Uterus (tissue), 4 donors: ENCODE data around the gene CFAP126. TPM values are rescaled to one million over a fixed set of nuclear protein-coding genes. Genes with fewer than 3 reads are reported as not detected.
"Not testable (repeated sequence)": the region's sequence is repeated elsewhere in the genome, so short reads cannot be mapped to it uniquely, and the experiment has no call there.

Source experiments
- DNase-seq, 2 donors: peaks; one replicate each; pipeline ENCODE4 v3.0.0-alpha.2; 2019 to 2020
- H3K27ac ChIP-seq, 2 donors: fragments of 200-600 bp; sonication (generic); 1 replicate in 1 of 2; 2 replicates in 1 of 2; pipeline ENCODE4 v1.5.1; 2016 to 2018
- H3K27me3 ChIP-seq, 2 donors: fragments of 200-600 bp; sonication (generic); one replicate each; pipeline ENCODE4 v1.5.1; 2018 to 2019; ENCODE audit warnings: control low read depth in 1 of 2
- H3K36me3 ChIP-seq, 2 donors: fragments of 200-600 bp; sonication (generic); one replicate each; pipeline ENCODE4 v1.5.1; 2019; ENCODE audit warnings: control low read depth in 1 of 2
- H3K4me1 ChIP-seq, 2 donors: fragments of 200-600 bp; sonication (generic); one replicate each; pipeline ENCODE4 v1.5.1; 2018 to 2019; ENCODE audit warnings: control low read depth in 1 of 2
- H3K4me3 ChIP-seq, 2 donors: fragments of 200-600 bp; sonication (generic); 1 replicate in 1 of 2; 2 replicates in 1 of 2; pipeline ENCODE4 v1.5.1; 2018 to 2019; ENCODE audit warnings: mild to moderate bottlenecking in 1 of 2
- H3K9me3 ChIP-seq, 2 donors: fragments of 200-600 bp; sonication (generic); one replicate each; pipeline ENCODE4 v1.5.1; 2019; ENCODE audit warnings: control low read depth in 1 of 2
- POLR2A ChIP-seq, 2 donors: fragments of 450-650 bp; IDR thresholded peaks; one replicate each; pipeline ENCODE4 v1.6.1; 2016; ENCODE audit warnings: antibody characterized with exemption in 2 of 2, mild to moderate bottlenecking in 1 of 2, moderate library complexity in 1 of 2
- intact Hi-C: fragments of 100-400 bp; cut with DNase I; formaldehyde crosslinking; loops from one replicate; pipeline ENCODE4 v1.15.1; 2023; ENCODE audit warnings: low total_unique reads
- small RNA-seq: library from RNA; depleted of rRNA; stranded (forward); fragments of <200 nt; gene quantifications from one replicate; pipeline ENCODE3, GENCODE V24; 2016
- total RNA-seq, 4 donors: library from RNA; depleted of rRNA in 3 of 4; stranded (reverse); fragments of >200 nt in 3 of 4; gene quantifications; one replicate each; pipeline versions ENCODE4 v1.1.0 to v1.2.4, GENCODE V29; 2014 to 2023
- TF ChIP-seq, protein P1 (sequence below), 4 experiments: fragments of 200-600 bp in 2 of 4; fragments of 450-650 bp in 2 of 4; sonication (generic) in 2 of 4; IDR thresholded peaks; one replicate each; pipeline ENCODE4 v1.5.1; 2016 to 2019; ENCODE audit warnings: antibody characterized with exemption in 4 of 4, mild to moderate bottlenecking in 2 of 4, moderate library complexity in 1 of 4
- donor health status: DM: yes; HTN: yes; CAD: no.

Gene CFAP126
- total RNA-seq, 4 donors from 2014 or later: not detected

- intact Hi-C loops: no loop called here
- no peaks in the 10 kb centered on the region for H3K9me3 ChIP-seq
- no peaks in the 10 kb centered on the region for H3K4me1 ChIP-seq
- TF ChIP-seq, protein P1, sequence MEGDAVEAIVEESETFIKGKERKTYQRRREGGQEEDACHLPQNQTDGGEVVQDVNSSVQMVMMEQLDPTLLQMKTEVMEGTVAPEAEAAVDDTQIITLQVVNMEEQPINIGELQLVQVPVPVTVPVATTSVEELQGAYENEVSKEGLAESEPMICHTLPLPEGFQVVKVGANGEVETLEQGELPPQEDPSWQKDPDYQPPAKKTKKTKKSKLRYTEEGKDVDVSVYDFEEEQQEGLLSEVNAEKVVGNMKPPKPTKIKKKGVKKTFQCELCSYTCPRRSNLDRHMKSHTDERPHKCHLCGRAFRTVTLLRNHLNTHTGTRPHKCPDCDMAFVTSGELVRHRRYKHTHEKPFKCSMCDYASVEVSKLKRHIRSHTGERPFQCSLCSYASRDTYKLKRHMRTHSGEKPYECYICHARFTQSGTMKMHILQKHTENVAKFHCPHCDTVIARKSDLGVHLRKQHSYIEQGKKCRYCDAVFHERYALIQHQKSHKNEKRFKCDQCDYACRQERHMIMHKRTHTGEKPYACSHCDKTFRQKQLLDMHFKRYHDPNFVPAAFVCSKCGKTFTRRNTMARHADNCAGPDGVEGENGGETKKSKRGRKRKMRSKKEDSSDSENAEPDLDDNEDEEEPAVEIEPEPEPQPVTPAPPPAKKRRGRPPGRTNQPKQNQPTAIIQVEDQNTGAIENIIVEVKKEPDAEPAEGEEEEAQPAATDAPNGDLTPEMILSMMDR (IDR thresholded peaks at IDR 0.05): no peak
- TF ChIP-seq POLR2A (IDR thresholded peaks at IDR 0.05): no peak
- no peaks in the 10 kb centered on the region for H3K36me3 ChIP-seq
- no peak for DNase-seq
- H3K27me3 ChIP-seq: no peaks in the 10 kb centered on the region
- H3K27ac ChIP-seq: no peak overlapping the region
- H3K4me3 ChIP-seq: no peak overlapping the region
Measured at GRCh38 chr1:161333166-161333565, 34.5 kb downstream of the CFAP126 start.

GRCh38 chr1:161330346-161330745, 37.3 kb downstream of the CFAP126 start:
- no peak for TF ChIP-seq POLR2A (IDR thresholded peaks at IDR 0.05)
- TF ChIP-seq, protein P1 (IDR thresholded peaks at IDR 0.05): no peak
- DNase-seq: no peak
- H3K4me3 ChIP-seq: no peak overlapping the region

GRCh38 chr1:161324020-161324419, 43.7 kb downstream of the CFAP126 start:
- Histone ChIP-seq H3K4me3 (no peak overlapping the region), H3K36me3 (no peaks in the 10 kb centered on the region), H3K9me3 (no peaks in the 10 kb centered on the region), H3K4me1 (no peaks in the 10 kb centered on the region), H3K27me3 (no peaks in the 10 kb centered on the region), H3K27ac (no peak overlapping the region)
- intact Hi-C loops: no loop called here
- TF ChIP-seq, protein P1 (IDR thresholded peaks at IDR 0.05): no peak
- TF ChIP-seq POLR2A (IDR thresholded peaks at IDR 0.05): no peak
- no peak for DNase-seq

More at GRCh38 chr1:161330346-161330745, 37.3 kb downstream of the CFAP126 start:
- intact Hi-C loops: no loop called here
- H3K27ac ChIP-seq: no peak overlapping the region
- no peaks in the 10 kb centered on the region for H3K36me3 ChIP-seq
- H3K27me3 ChIP-seq: no peaks in the 10 kb centered on the region
- H3K4me1 ChIP-seq: no peaks in the 10 kb centered on the region
- H3K9me3 ChIP-seq: no peaks in the 10 kb centered on the region

DNA sequence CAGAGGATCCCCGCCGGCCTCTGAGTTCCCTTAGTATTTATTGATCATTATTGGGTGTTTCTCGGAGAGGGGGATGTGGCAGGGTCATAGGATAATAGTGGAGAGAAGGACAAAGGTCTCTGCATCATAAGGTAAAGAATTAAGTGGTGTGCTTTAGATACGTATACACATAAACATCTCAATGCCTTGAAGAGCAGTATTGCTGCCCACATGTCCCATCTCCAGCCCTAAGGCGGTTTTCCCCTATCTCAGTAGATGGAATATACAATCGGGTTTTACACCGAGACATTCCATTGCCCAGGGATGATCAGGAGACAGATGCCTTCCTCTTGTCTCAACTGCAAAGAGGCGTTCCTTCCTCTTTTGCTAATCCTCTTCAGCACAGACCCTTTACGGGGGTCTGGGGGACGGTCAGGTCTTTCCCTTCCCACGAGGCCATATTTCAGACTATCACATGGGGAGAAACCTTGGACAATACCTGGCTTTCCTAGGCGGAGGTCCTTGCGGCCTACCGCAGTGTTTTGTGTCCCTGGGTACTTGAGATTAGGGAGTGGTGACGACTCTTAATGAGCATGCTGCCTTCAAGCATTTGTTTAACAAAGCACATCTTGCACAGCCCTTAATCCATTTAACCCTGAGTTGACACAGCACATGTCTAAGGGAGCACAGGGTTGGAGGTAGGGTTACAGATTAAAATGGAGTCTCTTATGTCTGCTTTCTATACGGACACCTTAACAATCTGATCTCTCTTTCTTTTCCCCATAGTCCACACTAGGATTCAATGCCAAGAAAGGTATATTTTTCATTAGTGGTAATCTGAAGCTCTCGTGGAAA, 51.6 kb downstream of the CFAP126 start:
- H3K4me1 ChIP-seq, intact Hi-C loops, H3K27me3 ChIP-seq, H3K27ac ChIP-seq, H3K9me3 ChIP-seq, DNase-seq, H3K4me3 ChIP-seq, H3K36me3 ChIP-seq: not testable (repeated sequence)

Small RNAs within 50 kb of the gene (small RNA-seq; reads per million reads assigned to genes)
- gene AL592295.2 (not detected), gene RNU6-481P (not detected)

Other genes starting within 250 kb of the CFAP126 start
- gene PFDN2, start 249.8 kb downstream of the CFAP126 start, total RNA-seq: 10 to 100 TPM in 3 of 4 donors, 1 to 10 TPM in 1; 3.3 to 38.9 (median 29.8) TPM
- gene NIT1, start 249.8 kb downstream of the CFAP126 start, total RNA-seq: 10 to 100 TPM in 3 of 4 donors, 1 to 10 TPM in 1; 1.0 to 36.9 (median 22.0) TPM
- 10 to 100 TPM in 3 of 4 donors, 1 to 10 TPM in 1; 4.4 to 42.2 (median 36.1) TPM for gene DEDD, start 235.2 kb downstream of the CFAP126 start, total RNA-seq
- 100 to 1,000 TPM in 1 of 4 donors, 10 to 100 TPM in 2, 1 to 10 TPM in 1; 2.0 to 111 (median 62.9) TPM for gene UFC1, start 213.9 kb downstream of the CFAP126 start, total RNA-seq
- gene USP21, start 208.4 kb downstream of the CFAP126 start, total RNA-seq: 10 to 100 TPM in 3 of 4 donors, 1 to 10 TPM in 1; 4.1 to 38.1 (median 29.9) TPM
- gene PPOX, start 201.4 kb downstream of the CFAP126 start, total RNA-seq: 10 to 100 TPM; 11.3 to 40.5 (median 21.6) TPM
- 10 to 100 TPM in 3 of 4 donors, 1 to 10 TPM in 1; 1.0 to 23.9 (median 19.9) TPM for gene B4GALT3, start 190.4 kb downstream of the CFAP126 start, total RNA-seq
- gene ADAMTS4, start 168.8 kb downstream of the CFAP126 start, total RNA-seq: 10 to 100 TPM in 3 of 4 donors, 1 to 10 TPM in 1; 1.3 to 41.5 (median 10.9) TPM
- gene NDUFS2, start 165.5 kb downstream of the CFAP126 start, total RNA-seq: 100 to 1,000 TPM in 1 of 4 donors, 10 to 100 TPM in 3; 43.8 to 107 (median 93.9) TPM
- gene FCER1G, start 152.6 kb downstream of the CFAP126 start, total RNA-seq: 10 to 100 TPM in 3 of 4 donors, 1 to 10 TPM in 1; 1.3 to 39.4 (median 12.6) TPM
- gene APOA2, start 144.2 kb downstream of the CFAP126 start, total RNA-seq: not detected
- 10 to 100 TPM in 1 of 4 donors, 1 to 10 TPM in 3; 2.6 to 13.2 (median 7.3) TPM for gene TOMM40L, start 141.8 kb downstream of the CFAP126 start, total RNA-seq
- not detected for gene NR1I3, start 129.7 kb downstream of the CFAP126 start, total RNA-seq
- 1 to 10 TPM in 2 of 4 donors, under 1 TPM in 1, not detected in 1; 0.77 to 3.1 (median 1.9) TPM for gene PCP4L1, start 109.1 kb downstream of the CFAP126 start, total RNA-seq
- 10 to 100 TPM in 1 of 4 donors, 1 to 10 TPM in 1, not detected in 2; 2.2 to 10.7 TPM for gene MPZ, start 57.9 kb downstream of the CFAP126 start, total RNA-seq
- gene SDHC, start 53.5 kb downstream of the CFAP126 start, total RNA-seq: 100 to 1,000 TPM in 1 of 4 donors, 10 to 100 TPM in 3; 28.5 to 127 (median 55.8) TPM
- 10 to 100 TPM; 11.5 to 57.6 (median 20.2) TPM for gene FCGR2A, start 137.6 kb upstream of the CFAP126 start, total RNA-seq
- 1 to 10 TPM in 1 of 4 donors, under 1 TPM in 2, not detected in 1; 0.55 to 1.2 (median 0.77) TPM for gene HSPA6, start 156.7 kb upstream of the CFAP126 start, total RNA-seq
- 10 to 100 TPM in 2 of 4 donors, 1 to 10 TPM in 2; 2.2 to 16.2 (median 6.7) TPM for gene FCGR3A, start 181.9 kb upstream of the CFAP126 start, total RNA-seq